SU-DHL-6 (cell line): ENCODE results near the gene TNIK.

ENCODE experiments used
- EZH2phosphoT487 ChIP-seq: fragments of 200-600 bp; sonication (generic), shearing (Covaris generic); conservative IDR thresholded peaks from 2 replicates; pipeline ENCODE4 v1.6.1; 2018; ENCODE audit warnings: mild to moderate bottlenecking, antibody characterized with exemption, low read length, moderate library complexity, mixed read lengths
- TF ChIP-seq, protein P1 (sequence below): fragments of 200-600 bp; sonication (generic); IDR thresholded peaks from one replicate; pipeline ENCODE4 v1.5.1; 2017; ENCODE audit warnings: antibody characterized with exemption, mild to moderate bottlenecking, low read length, moderate library complexity; ENCODE audit not compliant: insufficient read depth, poor library complexity, severe bottlenecking

DNA sequence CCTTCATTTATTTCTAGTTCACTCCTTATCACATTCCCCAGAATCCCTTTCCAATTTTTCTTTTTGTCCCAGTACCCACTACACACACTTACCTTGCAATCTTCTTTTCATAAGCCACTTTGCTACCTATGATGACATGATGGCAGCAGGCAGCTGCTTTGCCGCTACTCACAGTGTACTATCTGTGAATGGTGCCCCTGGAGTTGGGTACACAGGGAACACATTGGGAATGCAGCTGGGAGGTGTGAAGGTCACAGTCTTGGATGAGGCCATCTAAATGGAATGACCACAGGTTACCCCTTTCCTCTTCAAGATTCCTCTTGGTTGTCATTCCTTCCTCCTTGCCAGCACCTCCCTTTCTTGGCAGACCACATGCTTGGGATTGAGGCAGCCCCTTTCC, 20.8 kb upstream of the TNIK start:
- TF ChIP-seq, protein P1, sequence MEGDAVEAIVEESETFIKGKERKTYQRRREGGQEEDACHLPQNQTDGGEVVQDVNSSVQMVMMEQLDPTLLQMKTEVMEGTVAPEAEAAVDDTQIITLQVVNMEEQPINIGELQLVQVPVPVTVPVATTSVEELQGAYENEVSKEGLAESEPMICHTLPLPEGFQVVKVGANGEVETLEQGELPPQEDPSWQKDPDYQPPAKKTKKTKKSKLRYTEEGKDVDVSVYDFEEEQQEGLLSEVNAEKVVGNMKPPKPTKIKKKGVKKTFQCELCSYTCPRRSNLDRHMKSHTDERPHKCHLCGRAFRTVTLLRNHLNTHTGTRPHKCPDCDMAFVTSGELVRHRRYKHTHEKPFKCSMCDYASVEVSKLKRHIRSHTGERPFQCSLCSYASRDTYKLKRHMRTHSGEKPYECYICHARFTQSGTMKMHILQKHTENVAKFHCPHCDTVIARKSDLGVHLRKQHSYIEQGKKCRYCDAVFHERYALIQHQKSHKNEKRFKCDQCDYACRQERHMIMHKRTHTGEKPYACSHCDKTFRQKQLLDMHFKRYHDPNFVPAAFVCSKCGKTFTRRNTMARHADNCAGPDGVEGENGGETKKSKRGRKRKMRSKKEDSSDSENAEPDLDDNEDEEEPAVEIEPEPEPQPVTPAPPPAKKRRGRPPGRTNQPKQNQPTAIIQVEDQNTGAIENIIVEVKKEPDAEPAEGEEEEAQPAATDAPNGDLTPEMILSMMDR, result no peak
- TF ChIP-seq EZH2phosphoT487, result no peak
